ENCODE results near the gene ABL1. TPM values are rescaled to one million over a fixed set of nuclear protein-coding genes. Genes with fewer than 3 reads are reported as not detected.

The ABL1 gene
- polyA plus RNA-seq, 3 donors: 4.5 to 14.5 (median 8.0) TPM

- Histone ChIP-seq H2AFZ (ENCODE audit: insufficient read depth, low read depth, low read length, poor library complexity, severe bottlenecking) (no peak overlapping the region), H3K27ac (ENCODE audit: low read depth in 1 of 2, low read length in 2 of 2) (no peak overlapping the region), H3K27me3 (ENCODE audit: control insufficient read depth in 2 of 2, insufficient read depth in 2 of 2, low read length in 2 of 2) (no peaks in the 10 kb centered on the region), H3K9me3 (replicated peaks in 1 of 2; ENCODE audit: control insufficient read depth in 1 of 2, insufficient read depth in 1 of 2, low read length in 2 of 2) (no peaks in the 10 kb centered on the region), H3K4me2 (replicated peaks; ENCODE audit: extremely low read depth, low read length, poor library complexity, severe bottlenecking) (no peak overlapping the region), H3K4me3 (replicated peaks in 1 of 3; ENCODE audit: low read depth in 2 of 3, low read length in 3 of 3) (no peak overlapping the region), H3K36me3 (replicated peaks in 1 of 2; ENCODE audit: control insufficient read depth in 1 of 2, insufficient read depth in 2 of 2, low read length in 2 of 2) (no peaks in the 10 kb centered on the region), H3K9ac (ENCODE audit: insufficient read depth, low read length, poor library complexity, severe bottlenecking) (no peak overlapping the region), H3K4me1 (ENCODE audit: control insufficient read depth in 1 of 2, insufficient read depth in 2 of 2, low read length in 2 of 2) (no peaks in the 10 kb centered on the region), H4K20me1 (ENCODE audit: insufficient read depth, low read length) (no peaks in the 10 kb centered on the region), H3K79me2 (ENCODE audit: insufficient read depth, low read length) (no peaks in the 10 kb centered on the region)
- no peak for TF ChIP-seq CTCF (IDR thresholded peaks at IDR 0.05)
- peaks cover 6 to 19% (median 7%) of the 10 kb centered on the region in 3 donors for H3K27me3 Mint-ChIP-seq (ENCODE audit: low read depth in 3 of 3)
- no peak overlapping the region for H3K27ac Mint-ChIP-seq
- intact Hi-C loops (cut with micrococcal nuclease): no loop called here
- no peaks in the 10 kb centered on the region for H3K4me1 Mint-ChIP-seq
- 81% methylated on average over 20 of the region's 23 CpGs for WGBS (ENCODE audit: insufficient coverage)
- no peaks in the 10 kb centered on the region for H3K36me3 Mint-ChIP-seq
- no peak for DNase-seq
- no peak overlapping the region for H3K4me3 Mint-ChIP-seq
- H3K9me3 Mint-ChIP-seq: no peaks in the 10 kb centered on the region
Observed at GRCh38 chr9:130913599-130914416, 78.8 kb downstream of the ABL1 start.

- no peaks in the 10 kb centered on the region for H3K36me3 ChIP-seq (replicated peaks in 1 of 2; ENCODE audit: control insufficient read depth in 1 of 2, insufficient read depth in 2 of 2, low read length in 2 of 2)
- H3K4me3 ChIP-seq (replicated peaks in 1 of 3; ENCODE audit: low read depth in 2 of 3, low read length in 3 of 3): no peak overlapping the region
- no peak overlapping the region for H3K4me3 Mint-ChIP-seq
- H2AFZ ChIP-seq (ENCODE audit: insufficient read depth, low read depth, low read length, poor library complexity, severe bottlenecking): no peak overlapping the region
- H3K27ac Mint-ChIP-seq: no peak overlapping the region
- WGBS (ENCODE audit: insufficient coverage): 77% methylated on average over 21 of the region's 24 CpGs
- H3K27ac ChIP-seq (ENCODE audit: low read depth in 1 of 2, low read length in 2 of 2): no peak overlapping the region
- no peaks in the 10 kb centered on the region for H3K79me2 ChIP-seq (ENCODE audit: insufficient read depth, low read length)
- no peak overlapping the region for H3K9ac ChIP-seq (ENCODE audit: insufficient read depth, low read length, poor library complexity, severe bottlenecking)
- intact Hi-C loops (cut with micrococcal nuclease): no loop called here
- no peak for TF ChIP-seq CTCF (IDR thresholded peaks at IDR 0.05)
- no peaks in the 10 kb centered on the region for H3K27me3 ChIP-seq (ENCODE audit: control insufficient read depth in 2 of 2, insufficient read depth in 2 of 2, low read length in 2 of 2)
- no peaks in the 10 kb centered on the region for H3K4me1 Mint-ChIP-seq
- H4K20me1 ChIP-seq (ENCODE audit: insufficient read depth, low read length): no peaks in the 10 kb centered on the region
- no peak for DNase-seq
- H3K4me2 ChIP-seq (replicated peaks; ENCODE audit: extremely low read depth, low read length, poor library complexity, severe bottlenecking): no peak overlapping the region
- H3K4me1 ChIP-seq (ENCODE audit: control insufficient read depth in 1 of 2, insufficient read depth in 2 of 2, low read length in 2 of 2): no peaks in the 10 kb centered on the region
- no peaks in the 10 kb centered on the region for H3K9me3 ChIP-seq (replicated peaks in 1 of 2; ENCODE audit: control insufficient read depth in 1 of 2, insufficient read depth in 1 of 2, low read length in 2 of 2)
- no peaks in the 10 kb centered on the region for H3K9me3 Mint-ChIP-seq
- no peaks in the 10 kb centered on the region for H3K36me3 Mint-ChIP-seq
- H3K27me3 Mint-ChIP-seq (ENCODE audit: low read depth in 3 of 3): peaks cover 6 to 21% (median 7%) of the 10 kb centered on the region in 3 donors
Observed at GRCh38 chr9:130914417-130915095, 79.5 kb downstream of the ABL1 start.
